ENCODE data around the gene KCNN4.
A peak's percentile ranks its signal among the peaks of the same experiment; 100 is the strongest.
"Not testable (repeated sequence)": the region's sequence is repeated elsewhere in the genome, so short reads cannot be mapped to it uniquely, and the experiment has no call there.

The KCNN4 gene

DNA sequence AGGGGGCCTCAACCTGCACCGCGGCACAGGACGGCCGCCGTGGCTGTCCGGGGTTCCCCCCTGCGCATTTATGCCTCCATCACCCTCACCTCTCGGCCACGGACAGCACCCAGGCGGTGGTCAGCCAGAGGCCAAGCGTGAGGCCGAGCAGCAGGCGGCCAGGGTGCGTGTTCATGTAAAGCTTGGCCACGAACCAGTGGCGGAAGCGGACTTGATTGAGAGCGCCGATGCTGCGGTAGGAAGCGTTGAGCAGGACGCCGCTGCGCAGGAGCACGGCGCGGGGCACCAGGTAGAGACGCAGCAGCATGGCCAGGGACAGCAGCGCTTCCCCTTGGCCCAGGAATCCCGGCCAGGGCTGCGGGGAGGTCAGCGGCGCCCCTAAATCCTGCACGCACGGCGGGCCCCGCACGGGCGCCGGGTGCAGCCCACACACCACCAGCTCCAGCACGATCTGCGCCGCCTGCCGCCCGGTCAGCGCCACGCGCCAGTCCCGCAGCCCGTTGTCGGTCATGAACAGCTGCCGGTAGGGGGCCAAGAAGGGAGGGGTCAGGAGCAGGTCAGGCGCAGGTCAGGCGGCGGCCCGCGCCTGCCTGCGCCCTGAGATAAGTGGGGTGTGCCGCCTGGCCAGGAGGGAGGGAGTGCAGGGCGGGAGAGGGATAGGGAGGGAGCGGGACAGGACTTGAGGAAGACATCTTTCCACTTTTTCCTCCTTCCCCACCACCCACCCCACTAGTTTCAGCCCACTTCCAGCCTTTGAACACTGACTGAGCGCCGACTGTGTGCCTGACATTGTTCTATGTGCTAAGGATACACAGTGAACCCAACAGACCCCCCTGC lies 6.5 kb downstream of the KCNN4 start:
- peak; percentile 89 for DNase-seq

DNA sequence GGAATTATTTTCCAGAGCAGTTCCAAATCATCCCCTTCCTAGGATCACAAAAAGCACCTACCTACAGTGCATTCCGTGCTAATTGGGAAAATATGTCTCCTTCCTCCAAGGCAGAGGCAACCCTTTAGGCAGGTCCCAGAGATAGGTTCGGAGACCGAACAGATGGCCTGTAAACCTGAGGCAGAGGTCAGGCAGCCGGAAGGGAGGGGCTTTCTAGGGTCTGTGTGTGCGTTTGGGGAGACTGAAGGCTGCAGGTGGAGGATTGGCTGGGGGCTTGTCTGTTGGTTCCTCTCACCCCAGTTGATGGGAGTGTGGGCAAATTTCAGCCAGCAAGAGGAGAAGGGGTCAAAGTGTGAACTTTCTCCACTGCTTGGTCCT lies 7.1 kb downstream of the KCNN4 start:
- DNase-seq, result no peak

GRCh38 chr19:43769256-43769655 lies 11.5 kb downstream of the KCNN4 start:
- DNase-seq, result no peak

- DNase-seq, result no peak
These were observed 12.3 kb downstream of the KCNN4 start for GRCh38 chr19:43768273-43769050.

GRCh38 chr19:43767818-43768217 lies 13.0 kb downstream of the KCNN4 start:
- no peak for DNase-seq

DNA sequence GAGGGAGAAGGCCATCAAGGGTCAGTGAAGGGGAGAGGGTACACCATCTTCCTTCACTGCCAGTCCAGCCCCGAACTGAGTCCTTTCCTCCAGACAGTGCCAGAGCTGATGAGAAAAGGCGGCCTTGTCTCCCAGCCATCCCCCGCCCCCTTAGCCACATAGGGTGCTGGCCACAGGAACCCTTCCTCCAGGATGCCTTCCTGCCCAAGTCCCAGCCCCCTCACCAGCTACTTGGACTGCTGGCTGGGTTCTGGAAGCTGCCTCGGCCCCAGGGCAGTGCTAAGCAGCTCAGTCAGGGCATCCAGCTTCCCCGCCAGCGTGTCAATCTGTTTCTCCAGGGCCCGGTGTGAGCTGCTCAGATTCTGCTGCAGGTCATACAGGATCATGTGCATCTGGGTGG lies 13.5 kb downstream of the KCNN4 start:
- DNase-seq, result no peak

- no peak for DNase-seq
These were observed 14.1 kb downstream of the KCNN4 start for GRCh38 chr19:43766755-43767043.

- DNase-seq, result no peak
These were observed 15.5 kb downstream of the KCNN4 start for GRCh38 chr19:43765109-43765876.

GRCh38 chr19:43764684-43765083 lies 16.1 kb downstream of the KCNN4 start:
- not testable (repeated sequence) for DNase-seq

GRCh38 chr19:43763473-43763939 lies 17.3 kb downstream of the KCNN4 start:
- no peak for DNase-seq

- DNase-seq, result no peak
These were observed 18.0 kb downstream of the KCNN4 start for GRCh38 chr19:43762814-43763213.

- DNase-seq, result no peak
These were observed 19.8 kb downstream of the KCNN4 start for GRCh38 chr19:43760941-43761340.

DNA sequence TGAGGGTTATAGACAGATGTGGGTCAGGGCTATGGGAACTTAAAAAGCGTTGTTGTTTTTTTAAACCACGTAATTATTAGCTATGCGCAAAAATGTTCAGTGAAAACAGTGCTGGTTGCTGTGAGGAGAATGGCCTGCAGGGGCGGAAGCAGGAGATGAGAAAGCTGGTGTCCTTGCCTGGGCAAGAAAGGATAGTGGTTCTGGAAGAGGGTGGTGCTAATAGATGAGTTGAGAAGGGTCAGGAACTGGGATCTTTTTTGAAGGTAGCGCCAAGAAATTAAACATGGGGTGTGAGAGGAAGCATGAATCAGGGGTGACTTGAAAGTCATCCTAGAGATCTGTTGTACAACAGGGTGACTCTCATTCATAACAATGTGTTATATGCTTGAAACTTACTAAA lies 21.3 kb downstream of the KCNN4 start:
- no peak for DNase-seq

GRCh38 chr19:43755256-43755801 lies 25.4 kb downstream of the KCNN4 start:
- DNase-seq, result no peak

- peak; percentile 99 for DNase-seq
These were observed 26.1 kb downstream of the KCNN4 start, which contains the start of gene SMG9 for GRCh38 chr19:43754503-43755255. SMG9 (minus strand) TSS chr19:43754962; CDS start chr19:43750741, 4,221 bp downstream.

GRCh38 chr19:43754253-43754502 lies 26.6 kb downstream of the KCNN4 start:
- no peak for DNase-seq

DNA sequence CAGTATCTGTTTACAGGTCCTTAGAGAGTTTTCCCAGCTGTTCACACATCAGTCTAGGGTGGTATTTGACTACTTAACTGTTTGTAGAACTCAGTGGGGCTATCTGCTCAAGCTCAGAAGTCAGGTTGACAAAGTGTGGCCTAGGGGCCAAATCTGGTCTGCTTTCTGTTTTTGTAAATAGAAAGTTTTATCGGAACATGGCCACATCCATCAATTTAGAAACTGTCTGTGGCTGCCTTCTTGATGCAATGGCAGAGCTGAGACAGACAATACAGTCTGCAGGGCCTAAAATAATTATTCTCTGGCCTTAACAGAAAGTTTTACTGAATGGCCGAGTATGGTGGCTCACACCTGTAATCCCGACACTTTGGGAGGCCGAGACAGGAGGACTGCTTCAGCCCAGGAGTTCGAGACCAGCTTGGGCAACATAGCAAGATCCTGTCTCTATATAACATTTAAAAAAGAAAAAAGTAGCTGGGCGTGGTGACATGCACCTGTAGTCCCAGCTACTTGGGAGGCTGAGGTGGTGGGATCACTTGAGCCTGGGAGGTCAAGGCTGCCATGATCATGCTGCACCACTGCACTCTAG lies 28.4 kb downstream of the KCNN4 start:
- DNase-seq, result no peak

DNA sequence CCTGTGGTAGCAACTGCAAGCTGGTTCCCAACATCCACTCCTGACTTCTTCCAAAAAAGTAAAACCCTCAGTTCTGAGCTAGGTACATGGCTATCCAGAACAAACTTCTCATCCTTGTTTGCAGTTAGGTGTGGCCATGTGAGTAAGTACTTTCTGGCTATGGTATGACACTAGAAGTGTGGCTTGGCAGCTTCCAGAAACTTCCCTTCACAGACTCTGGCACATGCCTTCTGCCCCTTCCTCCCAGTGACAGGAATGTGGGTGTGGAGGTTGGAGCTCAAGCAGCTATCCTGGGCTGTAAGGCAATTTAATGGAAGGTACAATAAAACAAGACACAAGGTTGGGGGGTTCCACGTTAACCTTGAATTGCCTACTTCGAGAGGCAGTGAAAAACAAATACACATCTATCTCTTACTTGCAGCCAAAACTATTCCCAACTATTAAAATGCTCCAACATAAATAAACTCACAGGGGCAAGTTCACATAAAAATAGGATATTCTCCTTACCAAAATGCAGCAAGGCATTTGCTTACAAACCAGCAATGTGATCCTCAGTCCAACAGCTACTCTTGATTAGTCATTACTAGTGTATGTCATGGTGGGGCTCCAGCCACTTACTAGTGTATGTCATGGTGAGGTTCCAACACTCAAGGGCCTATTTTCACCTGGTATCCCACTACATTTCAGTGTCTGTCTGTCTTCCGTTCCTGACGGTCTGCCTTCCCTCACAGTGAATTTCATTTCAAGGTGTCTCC lies 29.1 kb downstream of the KCNN4 start:
- no peak for DNase-seq

- DNase-seq, result no peak
These were observed 30.9 kb downstream of the KCNN4 start for GRCh38 chr19:43749898-43750297.

GRCh38 chr19:43749152-43749551 lies 31.6 kb downstream of the KCNN4 start:
- DNase-seq, result no peak

GRCh38 chr19:43748685-43749084 lies 32.1 kb downstream of the KCNN4 start:
- DNase-seq, result no peak

GRCh38 chr19:43748205-43748594 lies 32.6 kb downstream of the KCNN4 start:
- DNase-seq, result no peak
